GM21825 (cell line): Measurements from ENCODE around the gene TOR3A.
"Not testable (repeated sequence)": the region's sequence is repeated elsewhere in the genome, so short reads cannot be mapped to it uniquely, and the experiment has no call there.

Experiments
- ATAC-seq: cut with Tn5 transposase; IDR thresholded peaks from one replicate; pipeline ENCODE4 v1.9.1; 2021; ENCODE audit warnings: mild to moderate bottlenecking, moderate library complexity; ENCODE audit not compliant: unreplicated experiment

TOR3A gene

DNA sequence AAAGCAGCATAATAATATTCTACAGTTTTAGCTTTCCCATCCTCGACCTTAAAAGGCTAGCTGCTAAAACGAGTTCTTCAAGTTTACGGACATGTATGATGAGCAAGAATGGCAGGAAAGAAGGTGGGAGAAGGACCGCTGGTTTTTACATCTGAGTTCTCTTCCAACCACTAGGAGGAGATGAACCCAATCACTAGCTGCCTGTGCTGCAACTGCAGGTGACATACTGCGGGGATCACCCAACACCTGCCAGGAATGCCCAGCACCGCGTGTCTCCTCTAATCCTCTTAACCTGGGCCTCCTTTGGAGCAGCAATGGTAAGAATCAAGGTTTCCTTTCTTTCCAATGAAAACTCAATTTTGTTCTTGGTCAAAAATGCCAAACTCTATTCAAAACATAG, 23.5 kb downstream of the TOR3A start:
- ATAC-seq = no peak

DNA sequence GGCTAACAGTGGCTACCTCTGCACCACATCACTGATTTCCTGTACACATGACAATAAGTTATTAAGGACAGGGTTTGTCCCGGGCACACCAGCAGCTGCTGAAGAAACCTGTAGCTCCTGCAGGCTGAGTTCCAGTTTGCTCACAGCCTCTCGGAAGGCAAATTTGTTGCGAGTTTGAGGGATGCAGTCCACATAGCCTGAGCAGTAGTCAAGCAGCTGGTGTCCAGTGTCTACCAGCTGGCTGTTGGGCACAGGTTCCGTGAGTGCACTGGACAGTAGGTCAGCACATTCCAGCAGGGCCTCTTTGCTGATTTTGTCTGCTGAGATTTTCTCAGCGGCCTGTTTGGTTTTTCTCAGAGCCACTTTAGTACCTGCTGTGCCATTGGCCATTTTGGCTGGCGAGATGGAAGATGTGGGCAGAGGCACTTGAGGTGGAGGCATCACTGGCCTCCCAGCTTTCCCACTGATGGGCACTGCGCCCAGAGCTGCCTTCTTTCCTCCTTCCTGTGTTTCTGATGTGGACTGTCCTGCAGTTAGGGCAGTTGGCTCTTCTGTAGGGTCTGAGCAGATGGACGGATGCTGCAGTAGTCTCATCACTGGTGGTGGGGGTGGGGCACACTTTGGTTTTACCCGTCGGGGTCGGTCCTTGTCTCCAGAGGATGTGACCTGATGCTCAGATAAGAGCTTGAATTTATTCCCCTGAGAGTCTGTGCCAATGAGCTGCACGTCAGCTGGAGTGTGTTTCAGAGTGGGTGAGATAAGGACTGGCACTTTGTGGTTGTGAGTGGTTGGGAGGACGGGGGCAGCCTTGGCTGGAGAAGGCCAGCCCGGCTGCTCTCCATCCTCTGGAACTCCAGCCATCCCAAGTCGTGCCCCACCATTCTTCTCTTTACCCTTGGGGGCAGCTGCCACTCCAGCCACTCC, 26.1 kb downstream of the TOR3A start:
- no peak for ATAC-seq

DNA sequence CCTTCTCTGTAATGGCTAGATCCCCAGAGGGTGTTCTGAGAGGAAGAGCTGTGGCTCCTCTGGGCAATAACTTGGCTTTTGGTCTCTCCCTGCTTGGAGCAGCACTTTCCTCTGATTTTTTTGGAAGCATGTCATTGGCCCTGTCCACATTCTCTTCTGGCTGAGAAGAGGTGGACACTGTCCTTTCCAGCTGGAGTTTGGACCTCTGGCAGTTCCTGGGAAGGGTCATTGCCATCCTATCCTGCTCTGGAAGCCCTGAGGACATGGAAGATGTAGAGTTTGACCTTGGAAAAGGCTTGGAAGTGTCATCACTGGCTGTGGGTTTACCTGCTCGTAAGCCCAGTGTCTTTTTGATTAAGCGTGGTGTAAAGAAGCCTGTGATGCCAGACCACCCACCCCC, 26.8 kb downstream of the TOR3A start:
- no peak for ATAC-seq

DNA sequence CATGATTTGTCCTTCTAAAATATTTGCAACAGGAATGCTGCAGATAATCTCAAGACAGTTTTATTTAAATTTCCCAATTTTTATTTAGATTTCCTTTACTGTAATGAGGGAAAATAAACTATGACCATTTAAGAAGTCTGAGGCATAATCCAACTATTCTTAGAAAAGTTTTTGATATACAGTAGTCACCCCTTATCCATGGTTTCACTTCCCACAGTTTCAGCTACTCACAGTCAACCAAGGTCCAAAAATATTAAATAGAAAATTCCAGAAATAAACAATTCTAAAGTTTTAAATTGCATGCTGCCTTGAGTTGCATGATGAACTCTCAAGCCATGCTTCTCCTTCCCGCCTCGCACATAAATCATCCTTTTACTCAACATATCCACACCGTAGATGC, 33.3 kb downstream of the TOR3A start:
- no peak for ATAC-seq

DNA sequence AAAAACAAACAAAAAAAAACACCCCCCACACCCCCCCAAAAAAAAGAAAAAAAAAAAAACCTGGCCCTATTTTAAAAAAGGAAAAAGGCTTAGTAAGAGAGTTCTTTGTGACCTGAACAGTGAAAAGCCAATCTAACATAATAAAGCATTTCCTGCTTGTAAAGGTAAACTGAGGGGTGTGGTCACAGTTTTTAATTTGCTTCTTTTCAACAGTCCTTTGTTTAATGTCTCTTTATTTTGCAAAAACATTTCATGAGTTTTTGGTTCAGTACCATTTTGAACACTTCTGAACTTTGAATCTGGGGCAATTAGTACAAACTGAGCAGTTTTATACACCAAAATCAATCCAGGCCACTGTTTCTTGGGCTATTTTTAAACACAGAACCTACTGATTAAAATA, 37.6 kb downstream of the TOR3A start:
- no peak for ATAC-seq

DNA sequence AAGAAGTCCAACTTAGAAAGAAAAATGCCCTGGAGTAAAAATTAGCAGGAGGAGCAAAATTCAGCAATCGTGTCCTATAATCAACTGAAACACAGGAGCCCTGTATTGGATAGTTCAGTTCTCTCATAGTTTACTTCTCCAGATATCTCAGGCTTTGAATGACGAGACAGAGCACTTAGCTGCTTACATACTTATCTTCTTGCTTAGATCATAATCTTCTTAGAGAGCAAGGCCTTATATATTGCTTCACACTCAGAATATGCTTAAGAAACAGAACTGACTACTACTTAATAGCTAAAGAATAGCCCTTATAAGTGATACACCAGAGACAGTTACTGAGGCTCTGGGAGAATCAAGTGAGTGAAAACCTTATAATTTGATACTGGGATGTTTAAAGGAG, 38.9 kb downstream of the TOR3A start:
- ATAC-seq = no peak

DNA sequence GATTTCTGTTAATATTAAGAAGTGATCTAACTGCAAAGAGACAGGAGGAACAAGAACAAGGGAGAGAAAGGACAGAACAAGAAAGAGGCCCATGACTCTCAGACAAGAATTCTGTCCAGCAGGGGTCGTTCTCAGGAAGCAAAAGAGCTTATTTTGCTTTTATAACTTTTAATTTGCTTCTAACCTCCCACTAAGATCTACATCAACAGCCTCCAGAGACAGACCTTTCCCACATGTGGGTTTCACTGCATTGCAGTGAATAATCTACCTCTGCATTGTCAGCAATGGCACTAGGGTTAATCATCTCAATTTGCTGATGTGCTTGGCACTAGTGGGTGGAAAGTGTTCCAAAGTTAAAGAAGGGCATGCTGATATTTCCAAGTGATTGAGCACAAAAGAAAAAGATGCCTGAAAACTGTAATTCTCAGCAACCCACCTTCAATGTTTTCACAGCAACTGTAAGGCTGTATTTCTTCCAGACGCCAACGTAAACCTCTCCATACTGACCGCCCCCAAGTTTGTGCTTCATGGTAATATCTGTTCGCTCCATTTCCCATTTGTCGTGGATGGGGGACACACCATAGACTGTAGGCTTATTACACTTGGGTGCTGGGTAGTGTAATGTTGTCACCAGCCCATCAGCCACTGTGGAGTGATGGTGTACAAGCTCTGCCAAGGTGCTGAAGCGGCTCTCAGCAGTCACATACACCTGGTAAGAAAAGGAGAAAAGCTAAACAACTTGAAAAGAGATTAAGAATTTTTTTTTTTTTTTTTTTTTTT, 39.5 kb downstream of the TOR3A start:
- ATAC-seq = no peak

DNA sequence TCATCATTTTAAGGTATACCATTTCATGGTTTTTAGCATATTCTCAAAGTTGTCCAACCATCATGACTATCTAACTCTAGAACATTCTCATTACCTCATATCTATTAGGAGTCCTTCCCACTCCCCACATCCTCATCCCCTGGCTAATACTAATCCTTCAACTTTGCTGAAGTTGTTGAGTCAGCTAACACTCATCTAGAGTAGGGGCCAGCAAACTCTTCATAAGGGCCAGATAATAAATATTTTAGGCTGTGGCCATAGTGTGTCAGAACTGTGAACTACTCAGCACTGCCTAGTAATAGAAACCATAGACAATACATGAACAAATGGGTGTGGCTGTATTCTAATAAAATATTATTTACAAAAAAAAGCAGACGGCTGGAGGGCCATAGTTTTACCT, 43.0 kb downstream of the TOR3A start:
- ATAC-seq = no peak

DNA sequence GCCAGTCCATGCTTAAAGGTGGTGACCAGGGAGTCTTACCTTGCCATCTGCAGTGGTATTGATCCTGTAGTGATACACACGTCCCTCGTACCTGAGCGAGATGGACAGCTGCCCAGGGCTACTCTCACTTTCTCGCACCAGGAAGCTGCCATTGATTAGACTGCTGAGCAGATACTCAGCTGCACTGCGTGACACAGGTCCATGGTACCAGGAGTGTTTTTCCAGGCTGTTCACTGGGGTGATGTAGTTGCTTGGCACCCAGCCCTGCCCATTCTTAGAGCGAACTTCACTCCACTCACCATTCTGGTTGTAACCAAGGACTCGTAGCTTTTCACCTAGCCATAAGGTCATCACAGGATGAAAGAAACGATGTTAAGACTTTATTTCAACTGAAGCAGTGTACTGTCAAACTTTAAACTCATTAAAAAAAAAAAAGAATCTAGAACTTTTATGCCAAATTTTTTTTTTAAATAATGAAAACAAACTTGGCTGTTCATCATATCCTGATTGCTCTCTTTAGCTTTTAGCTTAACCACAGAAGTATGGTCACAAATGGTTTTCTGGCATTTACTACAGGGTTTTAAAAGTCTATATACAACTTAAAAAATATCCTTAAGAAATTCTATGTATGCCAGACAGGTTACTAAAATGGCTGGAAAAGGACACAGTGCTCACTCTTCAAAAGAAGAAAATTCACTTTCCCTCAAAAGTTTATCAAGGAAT, 44.6 kb downstream of the TOR3A start:
- no peak for ATAC-seq

DNA sequence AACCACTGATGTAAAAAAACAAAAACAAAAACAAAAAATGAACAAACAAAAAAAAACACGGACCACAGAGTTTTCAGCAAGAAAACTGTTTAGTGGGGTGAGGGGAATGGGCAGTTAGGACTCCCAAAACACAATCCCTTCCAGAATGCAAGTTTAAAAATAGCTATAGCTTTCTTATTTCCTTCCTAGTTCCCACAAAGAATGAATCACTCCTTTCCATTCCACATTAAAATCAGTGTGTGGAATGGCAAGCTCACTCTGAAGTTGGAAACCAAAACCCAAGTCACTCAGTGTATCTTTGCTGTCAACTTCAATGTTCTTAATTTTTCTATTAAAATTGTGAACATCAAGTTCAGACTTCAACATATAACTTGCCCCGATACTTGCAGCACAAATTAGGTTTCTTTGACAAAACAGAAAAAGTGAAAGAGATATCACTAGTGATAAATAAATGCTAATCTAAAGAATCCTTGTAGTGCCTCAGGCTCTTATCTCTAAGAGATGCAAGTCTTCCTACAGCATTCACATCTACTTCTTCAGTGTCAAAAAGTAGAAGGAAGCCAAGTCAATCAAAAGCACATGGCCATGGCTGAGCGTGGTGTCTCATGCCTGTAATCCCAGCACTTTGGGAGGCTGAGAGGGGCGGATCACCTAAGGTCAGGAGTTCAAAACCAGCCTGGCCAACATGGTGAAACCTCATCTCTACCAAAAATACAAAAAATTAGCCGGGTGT, 45.5 kb downstream of the TOR3A start:
- ATAC-seq = no peak

DNA sequence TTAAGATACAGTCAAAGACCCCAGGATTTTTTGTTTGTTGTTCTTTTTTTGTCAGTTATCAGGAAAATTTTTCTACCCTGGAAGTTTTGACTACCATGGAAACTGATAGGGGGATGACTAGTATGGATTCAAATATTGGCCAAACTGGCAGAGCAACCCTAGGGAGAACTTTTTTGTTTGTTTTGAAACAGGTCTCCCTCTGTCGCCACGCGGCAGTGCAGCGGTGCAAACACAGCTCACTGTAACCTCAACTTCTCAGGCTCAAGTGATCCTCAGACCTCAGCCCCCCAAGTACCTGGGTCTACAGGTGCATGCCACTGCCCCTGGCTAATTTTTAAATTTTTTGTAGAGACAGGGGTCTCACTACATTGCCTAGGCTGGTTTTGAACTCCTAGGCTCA, 46.6 kb downstream of the TOR3A start:
- no peak for ATAC-seq

DNA sequence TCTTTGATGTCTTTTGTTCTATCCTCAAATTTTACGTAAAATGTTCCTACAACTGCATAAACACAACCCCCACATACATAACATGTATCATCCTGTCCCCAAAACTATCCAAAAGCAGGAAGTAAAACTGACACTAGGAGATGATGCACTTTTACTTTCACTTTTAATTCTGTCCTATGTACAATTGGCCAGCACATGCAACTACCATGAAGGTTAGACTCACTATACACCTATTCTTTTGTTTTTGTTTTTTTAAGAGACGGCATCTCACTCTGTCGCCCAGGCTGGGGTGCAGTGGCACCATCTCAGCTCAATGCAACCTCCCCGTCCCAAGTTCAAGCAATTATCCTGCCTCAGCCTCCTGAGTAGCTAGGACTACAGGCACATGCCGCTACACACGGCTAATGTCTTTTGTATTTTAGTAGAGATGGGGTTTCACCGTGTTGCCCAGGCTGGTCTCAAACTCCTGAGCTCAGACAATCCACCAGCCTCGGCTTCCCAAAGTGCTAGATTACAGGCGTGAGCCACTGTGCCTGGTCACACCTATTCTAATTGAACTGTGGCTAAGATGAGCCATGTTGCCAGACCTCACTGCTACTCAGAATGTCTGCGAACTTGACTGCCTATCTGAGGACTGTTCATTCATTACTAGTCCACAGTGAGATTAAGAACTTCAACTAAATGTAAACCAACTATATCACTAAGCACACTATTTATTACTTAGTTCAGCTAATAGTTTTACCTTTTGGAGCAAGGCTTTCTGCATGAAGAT, 48.0 kb downstream of the TOR3A start:
- peak; percentile 97 for ATAC-seq

DNA sequence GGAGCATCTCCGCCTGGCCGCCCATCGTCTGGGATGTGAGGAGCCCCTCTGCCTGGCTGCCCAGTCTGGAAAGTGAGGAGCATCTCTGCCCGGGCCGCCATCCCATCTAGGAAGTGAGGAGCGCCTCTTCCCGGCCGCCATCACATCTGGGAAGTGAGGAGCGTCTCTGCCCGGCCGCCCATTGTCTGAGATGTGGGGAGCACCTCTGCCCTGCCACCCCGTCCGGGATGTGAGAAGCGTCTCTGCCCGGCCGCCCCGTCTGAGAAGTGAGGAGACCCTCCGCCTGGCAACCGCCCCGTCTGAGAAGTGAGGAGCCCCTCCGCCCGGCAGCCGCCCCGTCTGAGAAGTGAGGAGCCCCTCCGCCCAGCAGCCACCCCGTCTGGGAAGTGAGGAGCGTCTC, 53.3 kb downstream of the TOR3A start:
- ATAC-seq = not testable (repeated sequence)

DNA sequence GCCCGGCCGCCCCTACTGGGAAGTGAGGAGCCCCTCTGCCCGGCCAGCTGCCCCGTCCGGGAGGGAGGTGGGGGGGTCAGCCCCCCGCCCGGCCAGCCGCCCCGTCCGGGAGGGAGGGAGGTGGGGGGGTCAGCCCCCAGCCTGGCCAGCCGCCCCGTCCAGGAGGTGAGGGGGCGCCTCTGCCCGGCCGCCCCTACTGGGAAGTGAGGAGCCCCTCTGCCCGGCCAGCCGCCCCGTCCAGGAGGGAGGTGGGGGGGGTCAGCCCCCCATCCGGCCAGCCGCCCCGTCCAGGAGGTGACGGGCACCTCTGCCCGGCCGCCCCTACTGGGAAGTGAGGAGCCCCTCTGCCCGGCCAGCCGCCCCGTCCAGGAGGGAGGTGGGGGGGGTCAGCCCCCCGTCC, 53.8 kb downstream of the TOR3A start:
- ATAC-seq = not testable (repeated sequence)

DNA sequence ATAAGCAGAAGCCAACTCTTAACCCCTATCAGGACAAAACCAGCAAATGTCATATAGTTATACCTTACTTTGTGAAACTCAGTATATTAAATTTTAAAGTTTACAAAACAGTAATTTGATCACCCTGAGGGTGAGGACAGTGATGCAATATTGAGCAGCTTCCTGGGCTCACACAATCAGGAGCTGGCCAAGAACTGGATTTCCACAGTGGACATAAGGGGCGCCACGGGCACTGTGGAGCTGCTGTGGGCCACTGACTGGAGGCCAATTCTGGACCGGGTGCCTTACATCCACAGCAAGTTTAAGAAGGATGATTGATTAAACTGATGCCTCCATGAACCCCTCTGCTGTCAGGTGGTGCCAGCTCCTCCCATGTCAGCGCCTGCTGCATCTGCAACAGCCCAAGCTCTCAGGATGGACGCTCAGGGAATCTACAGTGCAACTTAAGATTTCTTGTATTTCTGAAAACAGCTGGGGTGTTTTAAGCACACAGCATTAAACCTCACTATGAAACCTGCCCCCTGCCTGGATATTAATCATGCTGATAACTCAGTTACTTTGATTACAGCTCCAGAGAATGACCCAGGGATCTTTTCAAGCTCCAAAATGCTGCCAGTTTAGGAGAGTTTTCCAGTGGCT, 55.9 kb downstream of the TOR3A start:
- no peak for ATAC-seq

DNA sequence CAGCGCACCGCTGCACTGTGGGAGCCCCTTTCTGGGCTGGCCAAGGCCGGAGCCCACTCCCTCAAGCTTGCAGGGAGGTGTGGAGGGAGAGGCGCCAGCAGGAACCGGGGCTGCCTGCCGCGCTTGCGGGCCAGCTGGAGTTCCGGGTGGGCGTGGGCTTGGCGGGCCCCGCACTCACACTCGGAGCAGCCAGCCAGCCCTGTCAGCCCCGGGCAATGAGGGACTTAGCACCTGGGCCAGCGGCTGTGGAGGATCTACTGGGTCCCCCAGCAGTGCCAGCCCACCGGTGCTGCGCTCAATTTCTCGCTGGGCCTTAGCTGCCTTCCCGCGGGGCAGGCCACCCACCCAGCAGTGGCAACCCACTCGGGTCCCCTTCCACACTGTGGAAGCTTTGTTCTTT, 56.9 kb downstream of the TOR3A start:
- ATAC-seq = not testable (repeated sequence)

DNA sequence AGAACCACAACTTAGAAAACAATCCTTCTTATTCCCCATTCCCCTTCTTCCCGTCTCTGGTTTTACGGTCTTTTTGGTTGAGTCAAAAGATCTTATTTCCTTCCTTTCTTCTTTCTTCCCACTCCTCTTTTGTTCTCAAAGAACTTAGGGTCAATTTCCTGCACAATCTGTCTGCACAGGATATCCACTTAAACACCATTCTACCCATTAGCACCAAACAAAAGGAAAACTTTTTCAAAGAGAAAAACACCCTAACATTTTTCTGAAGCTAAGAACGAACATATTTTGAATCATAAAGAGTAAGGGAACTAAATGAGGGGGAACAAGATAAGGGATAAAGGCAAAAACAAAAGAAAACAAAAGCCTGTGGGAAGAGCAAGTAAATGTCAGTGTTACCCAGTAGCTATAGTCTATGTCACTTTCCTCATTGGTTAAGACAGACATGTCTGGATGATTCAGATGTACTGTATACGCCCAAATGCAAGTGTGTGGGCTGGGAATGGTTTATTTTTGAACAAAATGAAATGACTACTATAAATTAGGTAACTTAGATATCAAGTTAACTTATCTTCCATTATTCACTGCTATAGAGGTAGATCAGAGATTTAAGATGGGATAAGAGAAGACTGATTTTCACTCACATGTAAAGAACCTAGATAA, 59.9 kb downstream of the TOR3A start:
- ATAC-seq = no peak

DNA sequence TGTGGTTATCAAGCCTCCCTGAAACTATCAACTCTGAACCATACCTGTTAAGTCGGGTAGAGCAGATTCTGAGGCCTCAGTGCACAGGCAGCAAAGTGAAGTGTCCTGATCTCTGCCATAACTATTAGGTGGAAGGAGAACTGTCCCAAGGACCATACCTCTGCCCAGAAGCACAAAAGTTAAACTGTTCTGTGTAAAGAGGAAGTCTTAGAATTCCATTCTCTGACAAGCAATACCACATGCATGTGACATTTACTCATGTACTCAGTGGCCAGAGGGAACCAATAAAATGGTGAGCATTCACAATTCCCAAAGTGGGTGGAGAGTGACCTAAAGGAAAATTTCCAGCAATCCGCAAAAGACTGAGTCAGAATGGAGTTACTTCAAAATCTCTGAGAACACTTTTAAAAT, 61.0 kb downstream of the TOR3A start:
- ATAC-seq = no peak

DNA sequence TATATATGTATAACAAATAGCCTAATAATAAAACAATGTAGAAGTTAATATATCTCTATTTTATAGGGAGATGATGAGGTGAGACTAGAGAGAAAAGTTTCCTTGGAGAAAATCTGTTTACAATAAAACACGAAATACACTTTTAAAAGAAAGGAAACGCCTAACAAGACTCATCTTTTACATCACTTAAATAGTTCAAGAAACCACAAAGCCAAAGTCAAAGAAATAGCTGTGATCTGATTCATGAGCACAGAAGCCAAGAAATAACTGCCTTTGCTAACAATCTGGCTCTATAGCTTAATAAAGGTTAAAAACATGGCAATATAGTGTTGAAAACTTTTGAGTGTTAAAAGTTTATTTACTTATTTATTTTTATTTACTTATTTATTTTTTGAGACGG, 61.5 kb downstream of the TOR3A start:
- ATAC-seq = no peak
